HUES6 (cell line): ENCODE data around the gene TMEM120B.

ENCODE experiments used
- H3K27ac ChIP-seq: 2 replicates; pipeline ENCODE4 v1.7.0; 2013; ENCODE audit warnings: low read depth, mild to moderate bottlenecking, low read length, inconsistent platforms
- H3K27me3 ChIP-seq: 2 replicates; pipeline ENCODE4 v1.6.1; 2013; ENCODE audit warnings: low read length; ENCODE audit not compliant: control insufficient read depth, insufficient read depth
- H3K36me3 ChIP-seq: 2 replicates; pipeline ENCODE4 v1.6.1; 2013; ENCODE audit warnings: low read length; ENCODE audit not compliant: control insufficient read depth, insufficient read depth
- H3K4me1 ChIP-seq: 2 replicates; pipeline ENCODE4 v1.6.1; 2013; ENCODE audit warnings: low read length; ENCODE audit not compliant: control insufficient read depth, insufficient read depth
- H3K4me3 ChIP-seq: 2 replicates; pipeline ENCODE4 v1.5.1; 2013; ENCODE audit warnings: low read depth, low read length
- H3K9ac ChIP-seq: one replicate; pipeline ENCODE4 v1.6.1; 2013; ENCODE audit warnings: mild to moderate bottlenecking, low read length
- H3K9me3 ChIP-seq: 2 replicates; pipeline ENCODE4 v1.6.1; 2013; ENCODE audit warnings: low read depth, low read length; ENCODE audit not compliant: control insufficient read depth, insufficient read depth

Gene TMEM120B

GRCh38 chr12:121813951-121814350 lies 101.4 kb downstream of the TMEM120B start:
- Histone ChIP-seq H3K27ac (no peak overlapping the region), H3K4me1 (peaks cover 15% of the 10 kb centered on the region), H3K9ac (no peak overlapping the region), H3K4me3 (no peak overlapping the region), H3K27me3 (no peaks in the 10 kb centered on the region), H3K36me3 (peaks cover 62% of the 10 kb centered on the region), H3K9me3 (no peaks in the 10 kb centered on the region)

- Histone ChIP-seq H3K9ac (no peak overlapping the region), H3K9me3 (no peaks in the 10 kb centered on the region), H3K4me1 (peaks cover 15% of the 10 kb centered on the region), H3K27ac (no peak overlapping the region), H3K36me3 (peaks cover 62% of the 10 kb centered on the region), H3K27me3 (no peaks in the 10 kb centered on the region), H3K4me3 (no peak overlapping the region)
Observed at GRCh38 chr12:121814429-121815119, 102.0 kb downstream of the TMEM120B start.

DNA sequence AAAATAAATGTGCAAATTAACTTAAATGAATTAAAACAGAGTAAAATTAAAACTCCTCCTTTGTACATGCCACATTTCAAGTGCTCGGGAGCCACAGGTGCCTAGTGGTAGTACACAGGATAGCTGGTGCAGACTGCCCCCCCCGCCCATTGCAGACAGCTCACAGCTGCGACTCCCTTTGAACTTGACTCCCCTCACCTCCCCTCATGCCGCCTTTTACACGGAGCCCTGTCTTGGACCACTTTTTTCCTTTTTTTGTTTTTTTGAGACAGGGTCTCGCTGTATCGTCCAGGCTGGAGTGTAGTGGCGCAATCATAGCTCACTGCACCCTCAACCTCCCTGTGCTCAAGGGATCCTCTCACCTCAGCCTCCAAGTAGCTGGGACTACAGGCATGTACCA lies 102.7 kb downstream of the TMEM120B start:
- H3K27ac ChIP-seq: no peak overlapping the region
- H3K9ac ChIP-seq: no peak overlapping the region
- no peaks in the 10 kb centered on the region for H3K9me3 ChIP-seq
- H3K27me3 ChIP-seq: no peaks in the 10 kb centered on the region
- H3K4me3 ChIP-seq: no peak overlapping the region
- peaks cover 15% of the 10 kb centered on the region for H3K4me1 ChIP-seq
- peaks cover 62% of the 10 kb centered on the region for H3K36me3 ChIP-seq

DNA sequence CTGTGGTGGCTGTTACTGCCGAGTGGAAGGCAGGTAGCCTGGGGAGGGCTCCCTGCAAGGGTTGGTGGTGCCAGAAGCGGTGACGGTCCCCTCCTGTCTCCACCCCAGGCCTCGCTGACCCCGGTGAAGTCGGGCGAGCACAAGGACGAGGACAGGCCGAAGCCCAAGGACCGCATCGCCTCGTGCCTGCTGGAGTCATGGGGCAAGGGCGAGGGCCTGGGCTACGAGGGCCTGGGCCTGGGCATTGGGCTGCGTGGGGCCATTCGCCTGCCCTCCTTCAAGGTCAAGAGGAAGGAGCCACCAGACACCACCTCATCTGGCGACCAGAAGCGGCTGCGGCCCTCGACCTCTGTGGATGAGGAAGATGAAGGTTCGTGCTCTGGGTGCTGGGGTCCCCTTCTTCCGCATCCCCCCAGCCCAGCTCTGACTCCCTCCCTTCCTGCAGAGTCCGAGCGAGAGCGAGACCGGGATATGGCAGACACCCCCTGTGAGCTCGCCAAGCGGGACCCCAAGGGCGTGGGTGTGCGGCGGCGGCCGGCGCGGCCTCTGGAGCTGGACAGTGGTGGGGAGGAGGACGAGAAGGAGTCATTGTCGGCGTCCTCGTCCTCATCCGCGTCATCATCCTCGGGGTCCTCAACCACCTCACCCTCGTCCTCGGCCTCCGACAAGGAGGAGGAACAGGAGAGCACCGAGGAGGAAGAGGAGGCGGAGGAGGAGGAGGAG lies 104.5 kb downstream of the TMEM120B start:
- no peaks in the 10 kb centered on the region for H3K27me3 ChIP-seq
- H3K9ac ChIP-seq: no peak overlapping the region
- peaks cover 4% of the 10 kb centered on the region for H3K4me1 ChIP-seq
- no peak overlapping the region for H3K27ac ChIP-seq
- no peaks in the 10 kb centered on the region for H3K9me3 ChIP-seq
- H3K36me3 ChIP-seq: peaks cover 66% of the 10 kb centered on the region
- H3K4me3 ChIP-seq: no peak overlapping the region

GRCh38 chr12:121817648-121818043 lies 105.1 kb downstream of the TMEM120B start:
- H3K9me3 ChIP-seq: no peaks in the 10 kb centered on the region
- H3K9ac ChIP-seq: no peak overlapping the region
- peaks cover 4% of the 10 kb centered on the region for H3K4me1 ChIP-seq
- H3K27ac ChIP-seq: no peak overlapping the region
- H3K36me3 ChIP-seq: peaks cover 72% of the 10 kb centered on the region
- no peak overlapping the region for H3K4me3 ChIP-seq
- no peaks in the 10 kb centered on the region for H3K27me3 ChIP-seq

GRCh38 chr12:121819212-121819949 lies 106.8 kb downstream of the TMEM120B start:
- Histone ChIP-seq H3K9me3 (no peaks in the 10 kb centered on the region), H3K4me3 (no peak overlapping the region), H3K4me1 (no peaks in the 10 kb centered on the region), H3K9ac (no peak overlapping the region), H3K27ac (no peak overlapping the region), H3K36me3 (peaks cover 79% of the 10 kb centered on the region), H3K27me3 (no peaks in the 10 kb centered on the region)

GRCh38 chr12:121820056-121820455 lies 107.5 kb downstream of the TMEM120B start:
- Histone ChIP-seq H3K9me3 (no peaks in the 10 kb centered on the region), H3K4me1 (no peaks in the 10 kb centered on the region), H3K36me3 (peaks cover 72% of the 10 kb centered on the region), H3K27ac (no peak overlapping the region), H3K9ac (no peak overlapping the region), H3K4me3 (no peak overlapping the region), H3K27me3 (no peaks in the 10 kb centered on the region)

GRCh38 chr12:121822393-121823100 lies 110.0 kb downstream of the TMEM120B start:
- peaks cover 67% of the 10 kb centered on the region for H3K36me3 ChIP-seq
- no peaks in the 10 kb centered on the region for H3K9me3 ChIP-seq
- no peaks in the 10 kb centered on the region for H3K4me1 ChIP-seq
- H3K27me3 ChIP-seq: no peaks in the 10 kb centered on the region
- no peak overlapping the region for H3K4me3 ChIP-seq
- H3K27ac ChIP-seq: no peak overlapping the region
- H3K9ac ChIP-seq: no peak overlapping the region

DNA sequence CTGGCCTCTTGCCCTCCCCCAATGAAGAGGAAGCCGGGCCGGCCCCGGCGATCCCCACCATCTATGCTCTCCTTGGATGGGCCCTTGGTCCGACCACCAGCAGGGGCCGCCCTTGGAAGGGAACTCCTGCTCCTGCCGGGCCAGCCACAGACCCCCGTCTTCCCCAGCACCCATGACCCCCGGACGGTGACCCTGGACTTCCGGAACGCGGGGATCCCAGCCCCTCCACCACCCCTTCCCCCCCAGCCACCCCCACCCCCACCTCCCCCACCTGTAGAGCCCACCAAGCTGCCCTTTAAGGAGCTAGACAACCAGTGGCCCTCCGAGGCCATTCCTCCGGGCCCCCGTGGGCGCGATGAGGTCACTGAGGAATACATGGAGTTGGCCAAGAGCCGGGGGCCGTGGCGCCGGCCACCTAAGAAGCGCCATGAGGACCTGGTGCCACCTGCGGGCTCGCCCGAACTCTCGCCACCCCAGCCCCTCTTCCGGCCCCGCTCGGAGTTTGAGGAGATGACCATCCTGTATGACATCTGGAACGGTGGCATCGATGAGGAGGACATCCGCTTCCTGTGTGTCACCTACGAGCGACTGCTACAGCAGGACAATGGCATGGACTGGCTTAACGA lies 110.7 kb downstream of the TMEM120B start:
- H3K9me3 ChIP-seq: no peaks in the 10 kb centered on the region
- H3K4me1 ChIP-seq: no peaks in the 10 kb centered on the region
- H3K9ac ChIP-seq: no peak overlapping the region
- no peak overlapping the region for H3K4me3 ChIP-seq
- no peaks in the 10 kb centered on the region for H3K27me3 ChIP-seq
- peaks cover 67% of the 10 kb centered on the region for H3K36me3 ChIP-seq
- H3K27ac ChIP-seq: no peak overlapping the region

GRCh38 chr12:121823727-121824115 lies 111.2 kb downstream of the TMEM120B start:
- Histone ChIP-seq H3K9me3 (no peaks in the 10 kb centered on the region), H3K9ac (no peak overlapping the region), H3K27me3 (no peaks in the 10 kb centered on the region), H3K27ac (no peak overlapping the region), H3K4me3 (no peak overlapping the region), H3K36me3 (peaks cover 72% of the 10 kb centered on the region), H3K4me1 (no peaks in the 10 kb centered on the region)
